Parathyroid adenoma (tissue), 2 donors: ENCODE data around the gene GLOD4.
"Not testable (repeated sequence)": the region's sequence is repeated elsewhere in the genome, so short reads cannot be mapped to it uniquely, and the experiment has no call there.

Experiments
- H2AFZ ChIP-seq: fragments of 300-600 bp; sonication (generic); one replicate; pipeline ENCODE4 v1.7.0; 2017; ENCODE audit warnings: antibody characterized with exemption, mild to moderate bottlenecking
- H3K27ac ChIP-seq: fragments of 300-600 bp; sonication (generic); one replicate; pipeline ENCODE4 v1.7.0; 2017
- H3K27me3 ChIP-seq: fragments of 300-600 bp; sonication (generic); one replicate; pipeline ENCODE4 v1.7.0; 2017; ENCODE audit warnings: low read length; ENCODE audit not compliant: control insufficient read depth, insufficient read depth
- H3K36me3 ChIP-seq: fragments of 300-600 bp; sonication (generic); one replicate; pipeline ENCODE4 v1.7.0; 2017; ENCODE audit warnings: low read length; ENCODE audit not compliant: control insufficient read depth, insufficient read depth
- H3K4me1 ChIP-seq: fragments of 300-600 bp; sonication (generic); one replicate; pipeline ENCODE4 v1.7.0; 2017; ENCODE audit warnings: control low read depth
- H3K4me2 ChIP-seq: fragments of 300-600 bp; sonication (generic); one replicate; pipeline ENCODE4 v1.7.0; 2017; ENCODE audit warnings: low read length
- H3K4me3 ChIP-seq: fragments of 300-600 bp; sonication (generic); one replicate; pipeline ENCODE4 v1.7.0; 2017; ENCODE audit warnings: low read depth, low read length
- H3K79me2 ChIP-seq: fragments of 300-600 bp; sonication (generic); one replicate; pipeline ENCODE4 v1.7.0; 2017; ENCODE audit warnings: control low read depth
- H3K9ac ChIP-seq: fragments of 300-600 bp; sonication (generic); one replicate; pipeline ENCODE4 v1.7.0; 2017; ENCODE audit warnings: mild to moderate bottlenecking
- H3K9me3 ChIP-seq: fragments of 300-600 bp; sonication (generic); one replicate; pipeline ENCODE4 v1.7.0; 2017; ENCODE audit warnings: low read length; ENCODE audit not compliant: control insufficient read depth
- TF ChIP-seq, protein P1 (sequence below): fragments of 300-600 bp; sonication (generic); IDR thresholded peaks from one replicate; pipeline ENCODE4 v1.7.0; 2017; ENCODE audit warnings: antibody characterized with exemption, mild to moderate bottlenecking
- donor health status: primary hyperparathyroidism.

GLOD4 gene

DNA sequence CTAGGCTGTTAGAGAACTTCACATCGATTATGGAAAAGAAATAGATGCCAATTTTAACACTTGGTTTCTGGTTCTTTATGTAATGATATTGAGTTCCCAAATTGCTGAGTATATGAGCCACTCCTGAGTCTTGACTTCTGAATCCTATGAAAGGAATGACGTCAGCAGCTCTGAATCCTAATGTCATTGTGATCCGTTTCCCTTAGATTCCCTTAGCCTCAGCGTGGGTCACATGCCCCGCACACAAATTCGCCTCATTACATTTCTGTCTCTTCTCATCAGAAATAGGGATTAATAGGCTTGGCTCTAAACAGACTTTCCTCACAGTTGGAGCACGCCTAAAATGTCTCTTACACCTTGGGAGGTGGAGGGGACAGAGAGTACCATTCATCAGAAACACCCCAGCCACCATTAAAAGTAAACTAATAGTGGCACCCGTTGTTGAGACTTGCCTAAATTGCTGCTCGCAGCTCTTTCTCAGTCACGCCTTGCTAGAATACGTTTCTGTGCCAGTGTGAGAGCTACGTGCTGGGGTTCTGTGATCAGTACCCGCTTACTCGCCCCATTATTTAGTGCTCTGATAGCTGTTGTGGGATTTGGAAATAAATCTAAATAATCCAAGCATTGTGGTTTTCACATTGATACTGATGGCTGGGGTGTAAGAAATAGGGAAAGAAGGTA is 7.2 kb upstream of the GLOD4 start:
- H3K4me3 ChIP-seq: no peak overlapping the region

DNA sequence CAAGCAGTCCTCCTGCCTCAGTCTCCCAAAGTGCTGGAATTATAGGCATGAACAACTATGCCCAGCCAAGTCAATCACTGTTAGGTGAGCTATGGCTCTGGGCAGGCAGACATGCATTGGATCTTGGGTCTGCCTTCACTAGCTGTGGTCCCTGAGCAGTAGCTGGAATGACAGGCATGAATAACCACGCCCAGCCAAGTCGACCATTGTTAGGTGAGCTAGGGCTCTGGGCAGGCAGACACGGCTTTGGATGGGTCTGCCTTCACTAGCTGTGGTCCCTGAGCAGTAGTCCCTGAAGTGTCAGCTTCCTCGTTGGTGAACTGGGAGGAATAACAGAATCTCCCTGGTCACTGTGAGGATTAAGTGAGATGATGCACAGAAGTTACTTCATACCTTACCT is 6.5 kb upstream of the GLOD4 start:
- H3K27ac ChIP-seq: no peak overlapping the region
- H3K79me2 ChIP-seq: peaks cover 7% of the 10 kb centered on the region
- H3K4me1 ChIP-seq: no peaks in the 10 kb centered on the region
- H3K36me3 ChIP-seq: no peaks in the 10 kb centered on the region
- no peak overlapping the region for H3K9ac ChIP-seq
- no peaks in the 10 kb centered on the region for H3K27me3 ChIP-seq
- H3K9me3 ChIP-seq: no peaks in the 10 kb centered on the region
- TF ChIP-seq, protein P1, sequence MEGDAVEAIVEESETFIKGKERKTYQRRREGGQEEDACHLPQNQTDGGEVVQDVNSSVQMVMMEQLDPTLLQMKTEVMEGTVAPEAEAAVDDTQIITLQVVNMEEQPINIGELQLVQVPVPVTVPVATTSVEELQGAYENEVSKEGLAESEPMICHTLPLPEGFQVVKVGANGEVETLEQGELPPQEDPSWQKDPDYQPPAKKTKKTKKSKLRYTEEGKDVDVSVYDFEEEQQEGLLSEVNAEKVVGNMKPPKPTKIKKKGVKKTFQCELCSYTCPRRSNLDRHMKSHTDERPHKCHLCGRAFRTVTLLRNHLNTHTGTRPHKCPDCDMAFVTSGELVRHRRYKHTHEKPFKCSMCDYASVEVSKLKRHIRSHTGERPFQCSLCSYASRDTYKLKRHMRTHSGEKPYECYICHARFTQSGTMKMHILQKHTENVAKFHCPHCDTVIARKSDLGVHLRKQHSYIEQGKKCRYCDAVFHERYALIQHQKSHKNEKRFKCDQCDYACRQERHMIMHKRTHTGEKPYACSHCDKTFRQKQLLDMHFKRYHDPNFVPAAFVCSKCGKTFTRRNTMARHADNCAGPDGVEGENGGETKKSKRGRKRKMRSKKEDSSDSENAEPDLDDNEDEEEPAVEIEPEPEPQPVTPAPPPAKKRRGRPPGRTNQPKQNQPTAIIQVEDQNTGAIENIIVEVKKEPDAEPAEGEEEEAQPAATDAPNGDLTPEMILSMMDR: no peak
- no peak overlapping the region for H3K4me3 ChIP-seq
- H2AFZ ChIP-seq: no peak overlapping the region
- no peak overlapping the region for H3K4me2 ChIP-seq

More for the DNA sequence above, 7.2 kb upstream of the GLOD4 start:
- Histone ChIP-seq H3K36me3 (no peaks in the 10 kb centered on the region), H3K4me2 (no peak overlapping the region), H2AFZ (no peak overlapping the region), H3K9ac (no peak overlapping the region), H3K27me3 (no peaks in the 10 kb centered on the region), H3K4me1 (no peaks in the 10 kb centered on the region), H3K79me2 (peaks cover 7% of the 10 kb centered on the region), H3K9me3 (no peaks in the 10 kb centered on the region), H3K27ac (no peak overlapping the region)
- TF ChIP-seq, protein P1: no peak

DNA sequence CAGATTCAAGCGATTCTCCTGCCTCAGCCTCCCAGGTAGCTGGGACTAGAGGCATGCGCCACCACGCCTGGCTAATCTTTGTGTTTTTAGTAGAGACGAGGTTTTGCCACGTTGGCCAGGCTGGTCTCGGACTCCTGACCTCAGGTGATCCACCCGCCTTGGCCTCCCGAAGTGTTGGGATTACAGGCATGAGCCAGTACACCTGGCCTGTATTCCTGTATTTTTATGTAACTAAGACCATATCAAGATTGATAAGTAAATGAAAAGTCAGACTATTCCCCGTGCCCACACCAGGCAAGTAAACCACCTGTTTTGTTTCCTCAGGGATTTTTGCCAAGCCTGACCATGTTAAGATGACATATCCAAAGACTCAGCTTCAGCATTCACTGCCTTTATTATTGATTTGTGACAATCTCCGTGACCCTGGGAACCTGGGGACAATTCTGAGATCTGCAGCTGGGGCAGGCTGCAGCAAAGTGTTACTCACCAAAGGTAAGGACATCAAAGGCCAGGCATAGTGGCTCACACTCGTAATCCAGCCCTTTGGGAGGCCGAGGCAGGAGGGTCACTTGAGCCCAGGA is 5.7 kb upstream of the GLOD4 start:
- Histone ChIP-seq H3K4me3 (no peak overlapping the region), H3K36me3 (no peaks in the 10 kb centered on the region)

DNA sequence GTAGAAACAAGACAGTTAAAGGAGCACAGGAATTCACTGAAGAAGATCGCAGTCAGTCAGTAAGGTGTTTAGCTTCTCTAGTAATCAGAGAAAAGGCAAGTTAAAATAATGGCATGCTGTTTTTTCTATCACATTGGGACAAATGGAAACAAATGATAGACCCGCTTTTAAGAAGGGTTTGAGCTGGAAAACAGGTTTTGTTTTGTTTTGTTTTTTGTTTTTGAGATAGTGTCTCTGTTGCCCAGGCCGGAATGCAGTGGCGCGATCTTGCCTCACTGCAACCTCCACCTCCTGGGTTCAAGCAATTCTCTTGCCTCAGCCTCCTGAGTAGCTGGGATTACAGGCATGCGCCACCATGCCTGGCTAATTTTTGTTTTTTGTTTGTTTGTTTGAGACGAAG is 3.8 kb upstream of the GLOD4 start:
- not testable (repeated sequence) for H3K4me3 ChIP-seq, H3K4me1 ChIP-seq, H3K4me2 ChIP-seq, H2AFZ ChIP-seq, H3K9me3 ChIP-seq, H3K27ac ChIP-seq, H3K9ac ChIP-seq, H3K36me3 ChIP-seq, H3K27me3 ChIP-seq
- H3K79me2 ChIP-seq: peaks cover 20% of the 10 kb centered on the region

More for the DNA sequence above, 5.7 kb upstream of the GLOD4 start:
- H3K4me1 ChIP-seq: peaks cover 3% of the 10 kb centered on the region
- H3K9me3 ChIP-seq: no peaks in the 10 kb centered on the region
- H3K9ac ChIP-seq: no peak overlapping the region
- H3K4me2 ChIP-seq: no peak overlapping the region
- TF ChIP-seq, protein P1: no peak
- H2AFZ ChIP-seq: no peak overlapping the region
- H3K27me3 ChIP-seq: no peaks in the 10 kb centered on the region
- peaks cover 13% of the 10 kb centered on the region for H3K79me2 ChIP-seq
- no peak overlapping the region for H3K27ac ChIP-seq

DNA sequence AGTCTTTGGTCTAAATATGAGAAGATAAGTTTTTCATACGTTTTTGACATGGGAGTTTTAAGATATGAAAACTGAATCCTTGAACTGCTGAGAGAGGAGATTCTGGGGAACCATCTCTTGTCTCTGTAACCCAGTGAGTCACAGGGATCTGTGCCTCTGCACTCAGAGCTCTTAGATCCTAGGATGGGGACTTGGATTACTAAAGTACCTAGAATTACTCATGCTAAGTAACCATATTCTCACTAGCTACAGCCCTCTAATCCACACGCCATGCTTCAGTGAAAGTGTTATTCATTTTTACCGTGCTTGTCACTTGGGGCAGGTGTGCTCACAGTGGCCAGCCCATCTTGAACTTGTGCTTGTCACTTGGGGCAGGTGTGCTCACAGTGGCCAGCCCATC is 2.1 kb upstream of the GLOD4 start:
- H3K79me2 ChIP-seq: peaks cover 20% of the 10 kb centered on the region
- no peak overlapping the region for H2AFZ ChIP-seq
- H3K9me3 ChIP-seq: no peaks in the 10 kb centered on the region
- H3K36me3 ChIP-seq: no peaks in the 10 kb centered on the region
- H3K9ac ChIP-seq: no peak overlapping the region
- H3K4me2 ChIP-seq: no peak overlapping the region
- TF ChIP-seq, protein P1: no peak
- H3K27me3 ChIP-seq: no peaks in the 10 kb centered on the region
- H3K4me1 ChIP-seq: peaks cover 6% of the 10 kb centered on the region
- no peak overlapping the region for H3K27ac ChIP-seq
- no peak overlapping the region for H3K4me3 ChIP-seq
